IPS-18a (cell line): Measurements from ENCODE around the gene GOLT1A.

Experiments
- H3K27ac ChIP-seq: one replicate; pipeline ENCODE4 v1.5.1; 2013; ENCODE audit warnings: low read length
- H3K27me3 ChIP-seq: one replicate; pipeline ENCODE4 v1.6.1; 2013; ENCODE audit warnings: mild to moderate bottlenecking, low read length; ENCODE audit not compliant: control insufficient read depth, insufficient read depth
- H3K36me3 ChIP-seq: one replicate; pipeline ENCODE4 v1.6.1; 2013; ENCODE audit warnings: low read depth, low read length; ENCODE audit not compliant: control insufficient read depth
- H3K4me1 ChIP-seq: one replicate; pipeline ENCODE4 v1.6.1; 2013; ENCODE audit warnings: low read depth, low read length; ENCODE audit not compliant: control insufficient read depth
- H3K4me3 ChIP-seq: one replicate; pipeline ENCODE4 v1.5.1; 2013; ENCODE audit warnings: low read length
- H3K9ac ChIP-seq: one replicate; pipeline ENCODE4 v1.6.1; 2013; ENCODE audit warnings: mild to moderate bottlenecking, low read length, moderate library complexity
- H3K9me3 ChIP-seq: one replicate; pipeline ENCODE4 v1.6.1; 2013; ENCODE audit warnings: low read depth, low read length; ENCODE audit not compliant: control insufficient read depth

Gene GOLT1A

GRCh38 chr1:204256531-204256930, 42.7 kb upstream of the GOLT1A start:
- H3K9ac ChIP-seq = no peak overlapping the region
- H3K4me3 ChIP-seq = no peak overlapping the region
- H3K27me3 ChIP-seq = no peaks in the 10 kb centered on the region
- no peaks in the 10 kb centered on the region for H3K9me3 ChIP-seq
- peaks cover 2% of the 10 kb centered on the region for H3K36me3 ChIP-seq
- H3K27ac ChIP-seq = no peak overlapping the region
- H3K4me1 ChIP-seq = peaks cover 29% of the 10 kb centered on the region

DNA sequence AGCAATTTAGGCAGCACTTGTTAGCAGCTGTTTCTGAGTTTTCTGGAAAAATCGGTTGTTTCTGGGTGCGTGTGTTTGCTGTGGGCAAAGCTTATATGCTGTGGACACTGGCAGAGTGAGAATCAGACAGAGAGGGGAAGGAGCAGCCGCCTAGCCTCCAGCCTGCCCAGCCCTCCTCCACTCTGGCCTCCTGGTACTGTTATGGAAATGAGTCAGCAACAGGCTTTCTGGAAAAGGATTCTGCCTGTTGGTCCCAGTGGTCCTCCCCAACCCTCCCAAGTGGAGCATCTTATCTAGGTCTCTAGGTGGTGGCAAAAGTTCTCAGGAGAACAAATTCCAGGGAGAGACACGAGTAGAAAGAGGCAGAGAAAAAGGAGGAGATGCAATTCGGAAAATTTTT, 42.2 kb upstream of the GOLT1A start:
- Histone ChIP-seq H3K9ac (peak overlapping the region; percentile 14), H3K4me1 (peaks cover 29% of the 10 kb centered on the region), H3K27me3 (no peaks in the 10 kb centered on the region), H3K27ac (no peak overlapping the region), H3K36me3 (peaks cover 2% of the 10 kb centered on the region), H3K9me3 (no peaks in the 10 kb centered on the region), H3K4me3 (peak overlapping the region; percentile 4)

DNA sequence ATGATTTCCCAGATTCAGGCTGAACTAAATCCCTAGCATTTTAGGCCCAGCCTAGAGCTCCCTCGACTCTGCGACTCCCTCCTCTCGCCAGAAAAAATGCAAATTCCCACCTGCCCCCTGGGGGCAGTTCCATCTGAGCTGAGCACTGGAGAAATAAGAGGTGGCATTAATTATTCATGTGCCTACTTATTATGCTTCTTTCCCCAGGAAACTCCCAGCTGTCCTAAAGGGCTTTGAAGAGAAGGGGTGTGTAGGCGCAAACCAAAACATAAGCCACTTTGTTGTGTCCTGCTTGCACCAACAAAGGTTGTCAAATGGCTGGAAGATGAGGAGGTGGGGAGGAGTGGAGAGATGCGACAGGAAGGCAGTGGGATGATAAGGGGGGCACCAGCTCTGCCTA, 41.4 kb upstream of the GOLT1A start:
- H3K9me3 ChIP-seq = no peaks in the 10 kb centered on the region
- H3K27me3 ChIP-seq = no peaks in the 10 kb centered on the region
- H3K36me3 ChIP-seq = peaks cover 1% of the 10 kb centered on the region
- H3K9ac ChIP-seq = no peak overlapping the region
- H3K4me3 ChIP-seq = peak overlapping the region; percentile 4
- peaks cover 29% of the 10 kb centered on the region for H3K4me1 ChIP-seq
- no peak overlapping the region for H3K27ac ChIP-seq

DNA sequence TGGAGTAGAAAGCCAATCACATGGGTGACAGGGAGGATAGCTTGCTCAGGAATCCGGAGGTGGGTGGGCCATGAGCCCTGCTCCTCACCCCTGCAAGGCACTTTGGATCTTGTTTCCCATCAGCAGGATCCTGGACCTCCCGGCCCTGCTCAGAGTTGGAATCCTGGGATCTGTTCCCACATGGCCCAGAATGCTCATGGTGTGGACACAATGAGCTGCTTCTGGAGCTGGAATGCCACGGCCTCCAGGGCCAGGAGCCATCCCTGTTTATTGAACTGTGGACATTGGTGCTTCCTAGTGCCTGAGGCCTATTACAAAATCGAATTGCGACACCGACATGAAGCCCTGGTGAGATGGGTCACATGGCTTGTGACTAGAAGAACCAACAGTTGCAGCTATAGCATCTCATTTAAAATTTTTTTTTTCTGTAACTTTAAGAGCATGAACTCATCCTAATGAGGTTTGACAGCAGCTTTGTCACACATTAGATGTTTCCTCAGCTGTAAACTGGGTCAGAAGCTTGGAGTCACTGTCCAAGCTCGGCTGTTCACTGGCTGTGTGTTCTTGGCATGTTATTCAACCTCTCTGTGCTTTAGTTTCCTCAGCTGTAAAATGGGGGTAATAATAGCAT, 40.4 kb upstream of the GOLT1A start:
- H3K4me1 ChIP-seq = peaks cover 29% of the 10 kb centered on the region

DNA sequence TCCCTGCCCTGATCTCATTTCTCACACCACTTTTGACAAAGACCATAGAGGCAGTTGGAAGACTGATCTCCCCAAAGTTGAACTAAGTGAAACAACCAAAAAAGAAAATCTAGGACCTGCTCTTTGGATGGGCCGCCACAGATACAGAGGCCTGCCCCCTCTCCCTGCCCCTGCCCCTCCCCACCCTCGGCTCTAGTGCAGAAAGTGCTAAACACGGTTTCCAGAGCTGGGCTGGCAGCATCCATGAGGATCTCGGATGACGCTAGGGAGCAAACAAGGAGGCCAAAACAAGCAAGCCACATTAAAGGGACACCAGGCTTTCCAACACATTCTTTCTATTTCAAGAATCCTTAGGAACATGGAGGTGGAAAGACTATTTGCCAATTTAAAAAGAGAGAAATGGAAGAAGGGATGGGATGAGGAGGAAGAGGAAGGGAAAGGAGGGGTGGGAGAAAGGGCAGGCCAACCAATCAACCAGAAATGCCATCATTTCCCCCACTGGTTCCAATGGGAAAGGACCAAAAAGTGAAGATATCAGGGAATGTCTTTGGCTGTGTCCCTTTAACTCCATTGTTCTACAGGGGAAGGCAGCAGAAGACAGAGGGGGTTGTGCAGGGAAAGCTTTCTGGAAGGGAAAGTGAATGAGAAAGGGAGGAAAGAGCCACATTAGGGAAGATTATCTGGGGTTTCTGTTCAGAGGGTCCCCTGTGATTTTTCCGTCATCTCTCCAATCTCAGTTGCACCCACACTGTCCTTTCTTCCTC, 38.3 kb upstream of the GOLT1A start:
- Histone ChIP-seq H3K4me1 (peaks cover 29% of the 10 kb centered on the region), H3K27me3 (no peaks in the 10 kb centered on the region), H3K9me3 (no peaks in the 10 kb centered on the region), H3K36me3 (no peaks in the 10 kb centered on the region), H3K9ac (no peak overlapping the region), H3K4me3 (no peak overlapping the region), H3K27ac (no peak overlapping the region)

More for the DNA sequence above, 40.4 kb upstream of the GOLT1A start:
- Histone ChIP-seq H3K36me3 (no peaks in the 10 kb centered on the region), H3K27ac (no peak overlapping the region), H3K27me3 (no peaks in the 10 kb centered on the region), H3K9me3 (no peaks in the 10 kb centered on the region), H3K9ac (no peak overlapping the region), H3K4me3 (no peak overlapping the region)

DNA sequence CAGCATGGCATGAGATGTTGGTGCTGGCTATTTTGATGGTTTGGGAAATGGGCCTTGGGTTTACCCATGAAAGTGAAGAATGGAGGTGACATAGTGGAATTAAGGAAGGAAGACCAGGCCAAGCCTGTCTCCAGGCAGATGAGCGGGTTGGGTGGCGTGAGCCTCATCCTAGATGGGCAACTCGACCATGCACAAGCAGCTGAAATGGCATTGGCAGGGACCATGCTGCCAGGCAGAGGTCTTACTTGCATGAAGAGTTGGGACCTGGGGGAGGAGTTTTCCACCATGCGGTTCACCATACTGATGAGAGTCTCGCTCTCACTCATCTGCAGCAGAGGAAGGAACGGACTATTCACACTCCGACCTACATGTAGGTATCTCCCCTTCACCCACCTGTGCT, 37.5 kb upstream of the GOLT1A start:
- H3K4me1 ChIP-seq = peaks cover 25% of the 10 kb centered on the region
- no peak overlapping the region for H3K9ac ChIP-seq
- H3K27me3 ChIP-seq = no peaks in the 10 kb centered on the region
- H3K36me3 ChIP-seq = no peaks in the 10 kb centered on the region
- no peaks in the 10 kb centered on the region for H3K9me3 ChIP-seq
- H3K27ac ChIP-seq = no peak overlapping the region
- no peak overlapping the region for H3K4me3 ChIP-seq

- Histone ChIP-seq H3K27ac (no peak overlapping the region), H3K9ac (no peak overlapping the region), H3K4me1 (peaks cover 17% of the 10 kb centered on the region), H3K36me3 (no peaks in the 10 kb centered on the region), H3K4me3 (no peak overlapping the region), H3K9me3 (no peaks in the 10 kb centered on the region), H3K27me3 (no peaks in the 10 kb centered on the region)
These were observed 36.7 kb upstream of the GOLT1A start for GRCh38 chr1:204250428-204251030.

- Histone ChIP-seq H3K4me3 (no peak overlapping the region), H3K9me3 (no peaks in the 10 kb centered on the region), H3K36me3 (no peaks in the 10 kb centered on the region), H3K9ac (no peak overlapping the region), H3K4me1 (peaks cover 11% of the 10 kb centered on the region), H3K27ac (no peak overlapping the region), H3K27me3 (no peaks in the 10 kb centered on the region)
These were observed 36.1 kb upstream of the GOLT1A start for GRCh38 chr1:204249736-204250427.

- Histone ChIP-seq H3K4me3 (no peak overlapping the region), H3K4me1 (peaks cover 2% of the 10 kb centered on the region)
These were observed 35.2 kb upstream of the GOLT1A start for GRCh38 chr1:204248954-204249353.

GRCh38 chr1:204246876-204247275, 33.1 kb upstream of the GOLT1A start:
- Histone ChIP-seq H3K4me1 (no peaks in the 10 kb centered on the region), H3K36me3 (no peaks in the 10 kb centered on the region), H3K9ac (no peak overlapping the region), H3K27ac (no peak overlapping the region), H3K4me3 (no peak overlapping the region), H3K9me3 (no peaks in the 10 kb centered on the region), H3K27me3 (no peaks in the 10 kb centered on the region)

More at GRCh38 chr1:204248954-204249353, 35.2 kb upstream of the GOLT1A start:
- Histone ChIP-seq H3K27ac (no peak overlapping the region), H3K36me3 (no peaks in the 10 kb centered on the region), H3K9ac (no peak overlapping the region), H3K27me3 (no peaks in the 10 kb centered on the region), H3K9me3 (no peaks in the 10 kb centered on the region)

- Histone ChIP-seq H3K36me3 (peaks cover 5% of the 10 kb centered on the region), H3K4me1 (no peaks in the 10 kb centered on the region), H3K27me3 (no peaks in the 10 kb centered on the region), H3K4me3 (no peak overlapping the region), H3K9ac (no peak overlapping the region), H3K27ac (no peak overlapping the region), H3K9me3 (no peaks in the 10 kb centered on the region)
These were observed 29.1 kb upstream of the GOLT1A start for GRCh38 chr1:204242920-204243319.
